GM12878 (cell line): ENCODE measurements around the gene MIOS.

Source experiments
- DPF2 ChIP-seq: fragments of 450-650 bp; IDR thresholded peaks from 2 replicates; pipeline ENCODE4 v1.6.1; 2017; ENCODE audit warnings: mild to moderate bottlenecking
- EZH2 ChIP-seq: IDR thresholded peaks from 2 replicates; pipeline ENCODE4 v1.6.1; 2012; ENCODE audit warnings: low read depth, mild to moderate bottlenecking, control low read depth, inconsistent platforms, low read length, borderline replicate concordance; ENCODE audit not compliant: control insufficient read depth
- KDM1A ChIP-seq: fragments of 200-600 bp; sonication (generic); IDR thresholded peaks from 2 replicates; pipeline ENCODE4 v1.6.1; 2016; ENCODE audit warnings: borderline replicate concordance
- POLR2A ChIP-seq: IDR thresholded peaks from 2 replicates; pipeline ENCODE4 v1.6.1; 2011; ENCODE audit warnings: low read depth, mild to moderate bottlenecking, low read length
- POLR2AphosphoS5 ChIP-seq: IDR thresholded peaks from 2 replicates; pipeline ENCODE4 v1.6.1; 2011; ENCODE audit warnings: mild to moderate bottlenecking, low read length, inconsistent platforms
- SMC3 ChIP-seq: IDR thresholded peaks from 2 replicates; pipeline ENCODE4 v1.6.1; 2011; ENCODE audit warnings: low read length, improper control_type of control experiment, borderline replicate concordance
- SUZ12 ChIP-seq: fragments of 200-600 bp; sonication (generic); IDR thresholded peaks from one replicate; pipeline ENCODE4 v1.6.1; 2018; ENCODE audit warnings: antibody characterized with exemption, mild to moderate bottlenecking; ENCODE audit not compliant: unreplicated experiment
- TARDBP ChIP-seq: IDR thresholded peaks from 2 replicates; pipeline ENCODE4 v1.6.1; 2016; ENCODE audit warnings: borderline replicate concordance
- ZSCAN29 ChIP-seq: fragments of 450-650 bp; IDR thresholded peaks from 2 replicates; pipeline ENCODE4 v1.6.1; 2017; ENCODE audit warnings: mild to moderate bottlenecking, moderate library complexity
- TF ChIP-seq, protein P1 (sequence below): IDR thresholded peaks from 2 replicates; pipeline ENCODE4 v1.6.1; 2011; ENCODE audit warnings: borderline replicate concordance, low read depth, mild to moderate bottlenecking, moderate library complexity, mixed read lengths, low read length; ENCODE audit not compliant: insufficient read depth; ENCODE audit errors: extremely low read length
- TF ChIP-seq, protein P2 (sequence below): fragments of 450-650 bp; IDR thresholded peaks from 2 replicates; pipeline ENCODE4 v1.6.1; 2017; ENCODE audit warnings: low read depth, mild to moderate bottlenecking, moderate library complexity
- TF ChIP-seq, protein P3 (sequence below), 3 experiments: IDR thresholded peaks in 2 of 3; conservative IDR thresholded peaks in 1 of 3; 2 replicates each; pipeline ENCODE4 v1.5.1; 2011; ENCODE audit warnings: low read depth in 3 of 3, low read length in 3 of 3, mild to moderate bottlenecking in 3 of 3, control low read depth in 2 of 3, moderate library complexity in 2 of 3, inconsistent platforms in 1 of 3, mixed read lengths in 1 of 3; ENCODE audit not compliant: control insufficient read depth in 2 of 3, insufficient read depth in 1 of 3; ENCODE audit errors: extremely low read depth in 1 of 3
- TF ChIP-seq, protein P4 (sequence below): fragments of 450-650 bp; IDR thresholded peaks from 2 replicates; pipeline ENCODE4 v1.6.1; 2014; ENCODE audit warnings: mild to moderate bottlenecking

DNA sequence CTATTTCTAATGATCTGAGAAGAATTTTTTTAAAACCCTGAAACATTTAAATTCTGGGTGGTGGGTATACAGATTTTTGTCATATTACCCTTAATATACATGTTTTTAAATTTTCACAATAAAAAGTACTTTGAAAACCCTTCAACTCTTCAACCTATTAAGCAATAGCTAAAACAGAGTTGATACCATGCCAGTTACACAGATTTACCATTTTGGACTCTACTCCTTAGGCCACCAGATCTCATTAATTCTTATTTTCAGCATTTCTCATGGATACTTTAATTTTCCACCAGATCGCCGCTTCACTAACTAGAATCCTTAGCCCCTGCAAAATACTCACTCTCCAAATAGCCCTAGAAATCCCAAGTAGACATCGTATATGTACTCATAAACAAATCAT lies 18.3 kb upstream of the MIOS start:
- TF ChIP-seq, protein P1, sequence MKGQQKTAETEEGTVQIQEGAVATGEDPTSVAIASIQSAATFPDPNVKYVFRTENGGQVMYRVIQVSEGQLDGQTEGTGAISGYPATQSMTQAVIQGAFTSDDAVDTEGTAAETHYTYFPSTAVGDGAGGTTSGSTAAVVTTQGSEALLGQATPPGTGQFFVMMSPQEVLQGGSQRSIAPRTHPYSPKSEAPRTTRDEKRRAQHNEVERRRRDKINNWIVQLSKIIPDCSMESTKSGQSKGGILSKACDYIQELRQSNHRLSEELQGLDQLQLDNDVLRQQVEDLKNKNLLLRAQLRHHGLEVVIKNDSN = no peak
- TF ChIP-seq ZSCAN29 = no peak
- TF ChIP-seq, protein P2, sequence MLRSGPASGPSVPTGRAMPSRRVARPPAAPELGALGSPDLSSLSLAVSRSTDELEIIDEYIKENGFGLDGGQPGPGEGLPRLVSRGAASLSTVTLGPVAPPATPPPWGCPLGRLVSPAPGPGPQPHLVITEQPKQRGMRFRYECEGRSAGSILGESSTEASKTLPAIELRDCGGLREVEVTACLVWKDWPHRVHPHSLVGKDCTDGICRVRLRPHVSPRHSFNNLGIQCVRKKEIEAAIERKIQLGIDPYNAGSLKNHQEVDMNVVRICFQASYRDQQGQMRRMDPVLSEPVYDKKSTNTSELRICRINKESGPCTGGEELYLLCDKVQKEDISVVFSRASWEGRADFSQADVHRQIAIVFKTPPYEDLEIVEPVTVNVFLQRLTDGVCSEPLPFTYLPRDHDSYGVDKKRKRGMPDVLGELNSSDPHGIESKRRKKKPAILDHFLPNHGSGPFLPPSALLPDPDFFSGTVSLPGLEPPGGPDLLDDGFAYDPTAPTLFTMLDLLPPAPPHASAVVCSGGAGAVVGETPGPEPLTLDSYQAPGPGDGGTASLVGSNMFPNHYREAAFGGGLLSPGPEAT = no peak
- TF ChIP-seq DPF2 = no peak
- TF ChIP-seq, protein P3, sequence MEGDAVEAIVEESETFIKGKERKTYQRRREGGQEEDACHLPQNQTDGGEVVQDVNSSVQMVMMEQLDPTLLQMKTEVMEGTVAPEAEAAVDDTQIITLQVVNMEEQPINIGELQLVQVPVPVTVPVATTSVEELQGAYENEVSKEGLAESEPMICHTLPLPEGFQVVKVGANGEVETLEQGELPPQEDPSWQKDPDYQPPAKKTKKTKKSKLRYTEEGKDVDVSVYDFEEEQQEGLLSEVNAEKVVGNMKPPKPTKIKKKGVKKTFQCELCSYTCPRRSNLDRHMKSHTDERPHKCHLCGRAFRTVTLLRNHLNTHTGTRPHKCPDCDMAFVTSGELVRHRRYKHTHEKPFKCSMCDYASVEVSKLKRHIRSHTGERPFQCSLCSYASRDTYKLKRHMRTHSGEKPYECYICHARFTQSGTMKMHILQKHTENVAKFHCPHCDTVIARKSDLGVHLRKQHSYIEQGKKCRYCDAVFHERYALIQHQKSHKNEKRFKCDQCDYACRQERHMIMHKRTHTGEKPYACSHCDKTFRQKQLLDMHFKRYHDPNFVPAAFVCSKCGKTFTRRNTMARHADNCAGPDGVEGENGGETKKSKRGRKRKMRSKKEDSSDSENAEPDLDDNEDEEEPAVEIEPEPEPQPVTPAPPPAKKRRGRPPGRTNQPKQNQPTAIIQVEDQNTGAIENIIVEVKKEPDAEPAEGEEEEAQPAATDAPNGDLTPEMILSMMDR (IDR thresholded peaks at IDR 0.05 in 2 of 3, conservative IDR thresholded peaks at IDR 0.05 in 1 of 3; ENCODE audit: control insufficient read depth in 2 of 3, extremely low read depth in 1 of 3, insufficient read depth in 1 of 3, low read depth in 3 of 3, low read length in 3 of 3) = no peak
- no peak for TF ChIP-seq POLR2A
- no peak for TF ChIP-seq SMC3
- TF ChIP-seq TARDBP = no peak
- TF ChIP-seq POLR2AphosphoS5 = no peak
- no peak for TF ChIP-seq EZH2
- no peak for TF ChIP-seq KDM1A
- TF ChIP-seq, protein P4, sequence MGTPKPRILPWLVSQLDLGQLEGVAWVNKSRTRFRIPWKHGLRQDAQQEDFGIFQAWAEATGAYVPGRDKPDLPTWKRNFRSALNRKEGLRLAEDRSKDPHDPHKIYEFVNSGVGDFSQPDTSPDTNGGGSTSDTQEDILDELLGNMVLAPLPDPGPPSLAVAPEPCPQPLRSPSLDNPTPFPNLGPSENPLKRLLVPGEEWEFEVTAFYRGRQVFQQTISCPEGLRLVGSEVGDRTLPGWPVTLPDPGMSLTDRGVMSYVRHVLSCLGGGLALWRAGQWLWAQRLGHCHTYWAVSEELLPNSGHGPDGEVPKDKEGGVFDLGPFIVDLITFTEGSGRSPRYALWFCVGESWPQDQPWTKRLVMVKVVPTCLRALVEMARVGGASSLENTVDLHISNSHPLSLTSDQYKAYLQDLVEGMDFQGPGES = no peak
- no peak for TF ChIP-seq SUZ12
